HG03439 (cell line): ENCODE measurements around the gene ETNPPL.
"Not testable (repeated sequence)": the region's sequence is repeated elsewhere in the genome, so short reads cannot be mapped to it uniquely, and the experiment has no call there.

ENCODE experiments used
- ATAC-seq: cut with Tn5 transposase; IDR thresholded peaks from one replicate; pipeline ENCODE4 v1.9.1; 2021; ENCODE audit warnings: mild to moderate bottlenecking, moderate library complexity; ENCODE audit not compliant: unreplicated experiment

Gene ETNPPL

DNA sequence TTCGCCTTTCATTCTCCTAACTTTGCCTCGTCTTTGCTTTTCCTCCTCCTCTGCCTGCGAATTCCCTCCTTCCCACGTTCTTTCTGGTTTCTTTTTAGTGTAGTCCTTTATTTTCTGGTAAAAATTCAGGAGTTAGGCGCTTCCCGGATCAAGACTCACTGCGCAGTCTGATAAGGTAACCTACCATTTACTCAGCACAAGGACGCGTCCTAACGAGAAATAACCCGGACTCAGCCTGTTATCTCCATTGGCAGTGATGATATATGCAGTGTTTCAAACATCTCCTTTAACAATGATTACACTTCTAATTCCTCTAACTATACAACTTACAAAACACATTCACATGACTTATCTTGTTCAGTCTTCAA is 357 bp upstream of the ETNPPL start:
- no peak for ATAC-seq

GRCh38 chr4:108758498-108758897 is 4.4 kb downstream of the ETNPPL start:
- ATAC-seq: no peak

GRCh38 chr4:108754327-108754726 is 8.5 kb downstream of the ETNPPL start:
- ATAC-seq: no peak

DNA sequence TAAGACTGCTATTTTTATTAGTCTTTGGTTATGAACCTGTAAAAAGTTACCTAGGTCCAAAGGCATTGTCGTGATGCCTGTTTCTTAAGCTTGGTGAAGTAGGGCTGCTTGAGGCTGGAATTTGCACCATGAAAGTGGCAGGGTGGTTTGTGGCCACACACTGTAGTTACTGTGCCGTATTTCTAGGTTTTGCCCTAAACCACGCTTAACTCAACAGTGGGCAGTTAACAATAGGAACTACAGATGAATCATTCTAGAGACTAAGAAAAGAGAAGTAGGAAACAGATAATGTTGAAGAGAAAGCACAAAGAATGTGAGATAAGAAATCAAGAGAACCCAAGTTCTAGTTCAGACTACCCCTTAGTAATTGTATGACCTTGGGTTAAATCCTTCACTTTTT is 11.5 kb downstream of the ETNPPL start:
- no peak for ATAC-seq

DNA sequence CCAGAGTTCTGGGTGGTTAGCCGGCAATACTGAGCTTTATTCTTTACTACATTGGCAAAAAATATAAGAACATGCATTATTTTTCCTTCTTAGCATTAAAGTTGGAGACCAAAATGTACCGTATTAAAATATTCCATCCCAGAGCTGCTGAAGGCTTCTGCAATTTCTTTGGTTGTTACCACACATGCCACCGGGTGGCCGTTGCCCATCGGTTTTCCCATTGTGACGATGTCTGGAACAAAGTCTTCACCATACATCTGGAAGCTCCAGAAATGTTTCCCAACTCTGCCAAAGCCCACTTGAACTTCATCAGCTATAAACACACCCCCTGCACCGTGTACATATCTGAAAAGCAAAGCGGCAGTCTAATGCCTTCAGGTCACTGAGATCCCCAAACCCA is 13.7 kb downstream of the ETNPPL start:
- ATAC-seq: no peak

- ATAC-seq: no peak
Observed at GRCh38 chr4:108746511-108746910, 16.3 kb downstream of the ETNPPL start.

GRCh38 chr4:108744307-108744706 is 18.5 kb downstream of the ETNPPL start:
- ATAC-seq: no peak

DNA sequence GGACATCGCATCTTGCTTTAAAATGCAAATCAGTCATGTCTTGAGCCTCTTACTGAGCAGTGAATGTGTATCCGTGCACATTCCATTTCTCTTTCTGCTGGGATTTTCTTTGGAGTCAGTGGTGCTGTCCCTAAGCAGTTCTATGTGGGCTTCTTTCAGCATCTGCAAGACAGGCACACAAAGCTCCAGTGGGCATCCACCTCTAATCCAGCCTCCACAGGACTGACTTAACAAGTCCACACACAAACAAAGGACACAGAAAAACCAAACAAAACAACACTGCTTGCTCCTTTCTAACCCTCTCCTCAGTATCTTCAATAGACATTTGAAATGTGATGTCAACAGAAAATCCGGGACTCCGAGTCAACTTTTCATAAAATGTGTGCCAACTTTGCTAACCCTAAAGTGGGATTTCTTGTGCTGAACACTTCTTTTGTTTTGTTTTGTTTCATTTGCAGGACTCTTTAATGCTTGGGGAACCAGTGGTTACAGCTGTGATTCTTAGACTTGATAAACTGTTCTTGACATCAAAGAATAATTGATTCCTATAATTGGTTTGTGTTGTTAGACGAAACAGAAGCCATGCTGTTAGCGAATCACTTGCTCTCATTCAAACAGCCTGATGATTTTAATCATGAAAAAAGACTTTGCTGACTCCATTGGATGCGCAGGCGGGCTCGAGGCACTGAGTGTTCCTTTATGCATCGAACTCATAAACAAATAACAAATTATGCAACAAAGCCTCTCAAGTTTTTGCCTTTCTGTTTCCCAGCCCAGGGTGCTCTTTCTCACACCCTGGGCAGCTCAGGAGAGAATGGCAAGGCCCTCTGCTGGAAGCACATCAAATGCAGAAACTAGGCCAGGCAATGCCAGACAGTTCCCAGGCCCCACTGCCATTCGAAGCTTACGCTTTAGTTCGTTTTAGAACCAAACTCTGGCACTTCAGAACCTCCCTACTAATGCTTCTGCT is 20.1 kb downstream of the ETNPPL start:
- ATAC-seq: no peak

GRCh38 chr4:108738003-108738706 is 24.7 kb downstream of the ETNPPL start:
- no peak for ATAC-seq

GRCh38 chr4:108731006-108731405 is 31.8 kb downstream of the ETNPPL start:
- no peak for ATAC-seq

DNA sequence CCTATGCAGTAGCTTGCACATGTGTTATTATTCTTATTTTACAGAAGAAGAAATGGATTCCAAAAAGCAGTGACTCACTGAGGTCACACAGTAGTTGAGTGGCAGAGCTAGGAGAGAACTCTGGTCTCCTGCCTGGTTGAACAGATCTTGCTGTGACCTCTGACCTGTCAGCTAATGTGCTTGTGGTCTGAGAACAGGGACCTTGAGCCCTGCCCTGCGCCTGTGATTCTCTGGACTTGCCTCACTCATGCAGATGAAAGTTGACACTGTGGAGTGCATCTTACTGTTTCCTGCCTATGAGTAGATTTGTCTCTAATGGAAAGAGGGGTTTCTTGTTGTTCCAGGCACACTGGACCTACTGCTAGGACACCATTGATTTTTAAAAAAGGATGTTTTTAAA is 32.3 kb downstream of the ETNPPL start:
- ATAC-seq: no peak

DNA sequence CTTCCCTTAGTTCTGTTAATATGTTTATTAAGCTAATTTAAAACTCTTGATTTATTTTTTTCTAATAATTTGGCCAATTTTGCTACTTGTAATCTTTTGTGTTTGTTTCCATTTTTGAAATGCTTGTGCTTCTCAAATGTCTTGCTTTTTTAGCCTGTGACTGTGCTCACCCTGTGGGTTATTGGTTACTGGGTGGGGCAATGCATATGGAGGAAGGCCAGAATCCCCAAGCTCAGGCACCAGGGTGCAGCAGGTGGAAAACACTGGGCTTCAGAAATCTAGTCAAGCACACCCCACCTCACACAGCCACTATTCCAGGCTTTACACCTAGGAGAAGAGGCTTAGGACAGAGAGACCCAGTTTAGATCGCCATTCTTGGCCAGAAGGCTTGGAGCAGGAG is 33.1 kb downstream of the ETNPPL start:
- no peak for ATAC-seq

DNA sequence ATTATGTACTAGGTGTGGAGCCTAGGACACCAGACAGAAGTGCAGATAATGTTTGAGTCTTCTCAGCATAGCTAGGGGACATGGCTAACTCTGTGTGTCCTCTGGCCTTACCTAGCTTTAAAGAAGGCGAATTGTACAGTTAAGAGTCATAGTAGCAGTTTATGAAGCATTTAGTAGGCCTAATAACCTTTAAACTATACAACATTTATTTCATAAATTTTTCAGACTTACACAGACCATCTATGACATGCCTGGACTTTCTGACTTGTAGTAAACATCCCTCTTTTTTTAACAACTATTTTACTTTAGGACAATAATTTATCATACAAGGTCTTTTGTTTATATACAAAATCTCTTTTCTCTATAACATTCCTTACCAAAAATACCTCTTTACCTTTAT is 37.4 kb downstream of the ETNPPL start:
- no peak for ATAC-seq

GRCh38 chr4:108717386-108717785 is 45.5 kb downstream of the ETNPPL start:
- no peak for ATAC-seq

GRCh38 chr4:108716340-108716739 is 46.5 kb downstream of the ETNPPL start:
- ATAC-seq: no peak

DNA sequence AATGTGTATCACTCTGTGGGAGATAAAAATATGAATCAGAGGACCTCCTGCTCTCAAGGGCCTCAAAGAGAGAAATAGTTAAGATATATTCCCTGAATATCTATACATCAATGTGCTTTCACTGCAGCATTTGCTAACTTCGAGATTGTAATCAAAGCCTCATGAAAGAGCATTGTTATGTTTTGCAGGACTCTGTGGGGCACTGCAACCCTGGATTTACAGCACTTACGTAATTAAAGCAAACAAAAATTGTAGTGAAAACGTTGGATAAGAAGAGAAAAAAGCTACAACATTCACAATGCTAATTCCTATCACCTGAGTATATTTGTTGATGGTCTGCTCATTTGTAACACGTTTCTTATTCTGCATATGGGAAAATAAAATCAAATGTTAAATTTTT is 48.0 kb downstream of the ETNPPL start:
- no peak for ATAC-seq

DNA sequence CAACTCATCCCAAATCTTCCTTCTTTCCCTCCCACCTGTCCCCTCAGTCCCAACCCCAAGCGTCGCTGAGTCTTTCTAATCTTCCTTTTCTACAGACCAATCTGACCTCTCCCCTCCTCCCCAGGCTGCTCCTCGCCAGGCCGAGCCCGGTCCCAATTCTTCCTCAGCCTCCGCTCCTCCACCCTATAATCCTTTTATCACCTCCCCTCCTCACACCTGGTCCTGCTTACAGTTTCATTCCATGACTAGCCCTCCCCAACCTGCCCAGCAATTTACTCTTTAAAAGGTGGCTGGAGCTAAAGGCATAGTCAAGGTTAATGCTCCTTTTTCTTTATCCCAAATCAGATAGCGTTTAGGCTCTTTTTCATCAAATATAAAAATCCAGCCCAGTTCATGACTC is 52.3 kb downstream of the ETNPPL start:
- ATAC-seq: not testable (repeated sequence)

DNA sequence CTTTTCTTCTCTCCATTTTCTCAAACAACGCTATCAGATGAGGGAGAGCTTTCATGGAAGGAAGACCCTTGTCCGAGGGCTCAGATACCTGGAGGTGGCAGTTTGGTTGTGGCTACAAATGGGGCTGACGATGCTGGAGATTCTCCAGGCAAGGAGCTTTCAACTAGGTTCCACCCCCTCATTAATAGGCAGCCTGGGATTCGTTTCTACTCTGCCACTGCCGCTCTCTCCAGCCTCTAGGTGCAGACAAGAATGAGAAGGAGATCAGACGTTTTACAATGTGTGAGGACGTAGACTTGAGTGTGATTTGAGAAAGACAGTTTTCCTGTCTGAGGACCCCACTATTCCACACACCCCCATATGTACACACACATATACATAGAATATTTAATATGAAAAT is 53.1 kb downstream of the ETNPPL start:
- no peak for ATAC-seq

DNA sequence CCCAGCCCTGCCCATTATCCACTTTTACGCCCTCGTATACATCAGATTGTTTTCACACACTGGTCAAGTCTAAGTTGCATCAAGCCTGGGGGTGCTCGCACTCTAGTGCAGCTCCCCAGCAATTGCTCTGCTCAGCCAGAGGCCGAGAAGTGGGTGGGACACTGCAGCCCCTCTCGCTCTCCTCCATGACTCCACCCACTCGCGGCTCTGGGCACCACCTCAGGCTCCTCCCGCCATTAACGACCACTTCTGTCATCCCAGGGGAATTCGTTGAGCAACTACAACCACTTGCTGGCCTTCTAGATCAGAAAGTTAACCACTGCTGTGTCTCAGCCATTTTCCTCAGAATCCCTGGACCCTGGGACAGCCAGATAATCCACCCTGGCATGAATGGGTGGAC is 53.6 kb downstream of the ETNPPL start:
- no peak for ATAC-seq

GRCh38 chr4:108706289-108706688 is 56.6 kb downstream of the ETNPPL start:
- ATAC-seq: no peak

GRCh38 chr4:108703966-108704365 is 58.9 kb downstream of the ETNPPL start:
- no peak for ATAC-seq

DNA sequence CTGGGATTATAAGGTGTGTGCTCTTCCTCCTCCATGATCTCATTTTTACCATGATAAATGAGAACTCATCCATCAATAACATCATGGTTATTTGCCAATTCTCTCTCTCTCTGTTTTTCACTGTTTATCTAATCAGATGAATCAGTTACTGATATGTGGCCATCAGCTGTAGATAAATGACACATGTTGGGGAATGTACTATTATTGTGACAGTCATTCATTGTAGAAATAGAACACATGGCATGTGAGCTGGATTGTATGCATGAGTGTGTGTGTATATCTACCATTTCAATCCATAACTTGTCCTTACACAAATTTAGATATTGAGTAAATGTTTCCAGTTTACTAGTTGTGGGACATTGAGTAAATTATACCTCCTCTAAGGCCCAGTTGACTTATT is 59.5 kb downstream of the ETNPPL start:
- no peak for ATAC-seq
